NCI-H2227 treated with DMSO at 0.1 percent for 48 hours (cell line): ENCODE results near the gene OBSCN.

Experiments used
- DNase-seq: peaks from one replicate; lab custom pipeline; 2025; lab: John Stamatoyannopoulos, UW

Gene OBSCN

DNA sequence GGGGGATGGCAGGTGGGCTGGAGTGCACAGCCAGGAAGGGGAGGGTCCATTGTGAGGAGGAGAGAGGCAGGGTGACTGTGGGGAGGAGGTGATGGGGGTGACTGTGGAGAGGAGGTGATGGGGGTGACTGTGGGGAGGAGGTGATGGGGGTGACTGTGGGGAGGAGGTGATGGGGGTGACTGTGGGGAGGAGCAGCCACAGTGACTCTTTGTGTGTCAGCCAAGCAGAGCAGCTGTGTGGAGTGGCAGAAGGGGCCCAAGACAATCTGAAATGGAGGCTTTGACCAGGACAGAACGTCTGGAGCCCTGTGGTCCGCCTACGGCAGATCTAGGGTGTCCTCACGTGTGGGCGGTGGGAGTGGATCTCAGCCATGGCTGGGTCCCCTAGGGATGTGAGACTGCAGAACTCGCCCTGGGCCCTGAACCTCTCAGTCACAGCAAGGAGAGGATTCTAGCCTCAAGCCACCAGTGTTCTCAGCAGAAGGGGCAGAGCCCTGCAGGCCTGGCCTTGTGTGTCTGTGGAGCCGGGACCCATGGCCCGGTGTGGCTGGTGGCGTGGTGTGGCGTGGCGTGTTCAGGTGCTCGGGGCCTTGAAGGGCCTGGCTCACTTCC is 81.5 kb downstream of the OBSCN start:
- DNase-seq = no peak

DNA sequence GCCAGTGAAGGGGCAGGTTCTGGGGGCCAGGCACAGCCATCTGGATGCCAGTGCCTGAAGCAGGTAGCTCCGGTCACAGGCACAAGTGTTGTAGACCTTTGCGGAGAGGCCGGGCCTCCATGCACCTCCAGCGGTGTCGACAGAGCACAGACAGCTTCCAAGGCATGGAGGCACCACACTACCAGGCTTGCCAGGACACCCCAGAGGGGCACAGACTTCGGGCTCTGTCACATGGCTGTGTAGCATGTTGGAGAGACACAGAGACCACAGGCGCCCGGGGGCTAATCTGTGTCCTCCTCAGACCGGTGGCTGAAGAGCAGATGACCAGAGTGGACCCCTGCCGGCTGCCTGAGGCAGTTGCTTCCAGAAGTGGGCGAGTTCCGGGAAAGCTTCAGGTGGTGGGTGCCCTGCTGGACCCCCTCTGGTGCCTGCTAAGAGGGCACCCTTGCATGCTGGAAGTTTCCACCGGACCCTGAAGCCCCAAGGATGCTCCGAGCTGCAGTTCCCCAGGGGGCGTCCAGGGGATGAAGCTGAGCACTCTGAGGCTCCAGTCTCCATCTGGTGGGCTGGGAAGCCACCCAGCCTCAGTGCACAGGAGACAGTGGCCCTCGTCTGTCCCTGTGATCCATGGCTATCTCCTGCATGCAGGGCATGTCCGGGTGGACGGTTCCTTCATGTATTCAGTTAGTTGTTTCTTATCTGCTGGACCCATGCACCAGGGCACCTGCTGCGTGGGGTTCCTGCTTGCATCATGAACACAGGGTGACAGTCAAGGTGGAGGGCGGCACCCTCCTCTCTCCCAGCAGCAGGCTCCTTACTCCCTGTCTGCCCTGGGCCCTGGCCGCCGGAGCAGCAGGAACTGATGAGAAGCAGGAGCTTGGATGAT is 82.4 kb downstream of the OBSCN start:
- no peak for DNase-seq

DNA sequence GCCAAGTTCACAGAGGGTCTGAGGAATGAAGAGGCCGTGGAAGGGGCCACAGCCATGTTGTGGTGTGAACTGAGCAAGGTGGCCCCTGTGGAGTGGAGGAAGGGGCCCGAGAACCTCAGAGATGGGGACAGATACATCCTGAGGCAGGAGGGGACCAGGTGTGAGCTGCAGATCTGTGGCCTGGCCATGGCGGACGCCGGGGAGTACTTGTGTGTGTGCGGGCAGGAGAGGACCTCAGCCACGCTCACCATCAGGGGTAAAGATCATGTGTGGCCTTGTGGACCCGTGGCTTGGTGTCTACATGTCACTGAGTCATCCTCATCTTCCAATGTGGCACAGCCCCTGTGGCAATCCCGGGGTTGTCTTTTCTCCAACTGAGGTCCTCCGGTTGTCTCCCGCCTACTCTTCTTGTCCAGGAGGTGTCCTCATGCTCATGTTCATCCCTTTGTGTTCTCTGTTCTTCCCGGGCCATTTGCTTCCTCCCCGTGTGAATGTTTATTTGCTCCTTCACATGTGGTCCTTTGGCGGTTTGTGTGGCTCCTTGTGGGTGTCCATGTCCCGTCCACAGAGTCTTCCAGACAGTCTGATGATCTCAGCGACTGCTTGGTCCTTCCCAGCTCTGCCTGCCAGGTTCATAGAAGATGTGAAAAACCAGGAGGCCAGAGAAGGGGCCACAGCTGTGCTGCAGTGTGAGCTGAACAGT is 84.2 kb downstream of the OBSCN start:
- DNase-seq = no peak

DNA sequence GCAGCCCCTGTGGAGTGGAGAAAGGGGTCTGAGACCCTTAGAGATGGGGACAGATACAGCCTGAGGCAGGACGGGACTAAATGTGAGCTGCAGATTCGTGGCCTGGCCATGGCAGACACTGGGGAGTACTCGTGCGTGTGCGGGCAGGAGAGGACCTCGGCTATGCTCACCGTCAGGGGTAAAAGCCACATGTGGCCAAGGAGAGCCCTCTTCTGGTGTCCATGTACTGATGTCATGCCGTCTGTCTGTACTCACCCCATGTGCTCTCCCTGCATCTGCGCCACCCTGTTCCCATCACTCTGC is 84.7 kb downstream of the OBSCN start:
- no peak for DNase-seq

DNA sequence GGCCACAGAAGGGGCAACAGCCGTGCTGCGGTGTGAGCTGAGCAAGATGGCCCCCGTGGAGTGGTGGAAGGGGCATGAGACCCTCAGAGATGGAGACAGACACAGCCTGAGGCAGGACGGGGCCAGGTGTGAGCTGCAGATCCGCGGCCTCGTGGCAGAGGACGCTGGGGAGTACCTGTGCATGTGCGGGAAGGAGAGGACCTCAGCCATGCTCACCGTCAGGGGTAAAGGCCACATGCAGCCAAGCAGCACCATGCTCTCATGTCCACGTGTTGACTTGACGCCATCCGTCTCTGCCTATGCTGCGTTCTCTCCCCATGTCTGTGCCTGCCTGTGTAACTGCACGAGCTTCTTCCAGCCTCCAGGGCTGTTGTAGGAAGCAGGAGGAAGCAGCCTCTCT is 85.5 kb downstream of the OBSCN start:
- DNase-seq = no peak

DNA sequence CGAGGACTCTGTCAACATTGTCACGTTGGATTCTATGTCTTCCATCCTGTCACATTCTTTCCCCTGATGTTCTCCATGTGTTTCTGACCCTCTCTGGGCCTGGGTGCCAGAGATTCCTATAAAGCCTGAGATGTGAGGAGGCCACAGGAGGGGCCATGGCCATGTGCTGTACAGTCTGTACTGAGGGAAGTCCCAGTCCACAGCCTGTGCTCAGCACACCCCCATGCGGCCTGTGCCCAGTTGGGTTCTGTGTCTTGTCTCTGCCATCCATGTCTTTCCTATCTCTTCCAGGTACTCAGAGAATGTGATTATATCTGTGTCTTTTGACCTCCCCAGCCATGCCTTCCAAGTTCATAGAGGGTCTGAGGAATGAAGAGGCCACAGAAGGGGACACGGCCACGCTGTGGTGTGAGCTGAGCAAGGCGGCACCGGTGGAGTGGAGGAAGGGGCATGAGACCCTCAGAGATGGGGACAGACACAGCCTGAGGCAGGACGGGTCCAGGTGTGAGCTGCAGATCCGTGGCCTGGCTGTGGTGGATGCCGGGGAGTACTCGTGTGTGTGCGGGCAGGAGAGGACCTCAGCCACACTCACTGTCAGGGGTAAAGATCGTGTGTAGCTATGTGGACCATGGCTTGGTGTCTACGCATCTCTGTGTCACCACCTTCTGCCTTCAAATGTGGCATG is 86.1 kb downstream of the OBSCN start:
- DNase-seq = no peak

DNA sequence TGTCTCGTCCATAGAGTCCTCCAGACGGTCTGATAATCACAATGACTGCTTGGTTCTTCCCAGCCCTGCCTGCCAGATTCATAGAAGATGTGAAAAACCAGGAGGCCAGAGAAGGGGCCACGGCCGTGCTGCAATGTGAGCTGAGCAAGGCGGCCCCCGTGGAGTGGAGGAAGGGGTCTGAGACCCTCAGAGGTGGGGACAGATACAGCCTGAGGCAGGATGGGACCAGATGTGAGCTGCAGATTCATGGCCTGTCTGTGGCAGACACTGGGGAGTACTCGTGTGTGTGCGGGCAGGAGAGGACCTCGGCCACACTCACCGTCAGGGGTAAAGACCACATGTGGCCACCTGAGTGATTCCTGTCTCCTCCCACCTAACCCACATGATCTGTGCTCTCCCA is 86.9 kb downstream of the OBSCN start:
- no peak for DNase-seq

DNA sequence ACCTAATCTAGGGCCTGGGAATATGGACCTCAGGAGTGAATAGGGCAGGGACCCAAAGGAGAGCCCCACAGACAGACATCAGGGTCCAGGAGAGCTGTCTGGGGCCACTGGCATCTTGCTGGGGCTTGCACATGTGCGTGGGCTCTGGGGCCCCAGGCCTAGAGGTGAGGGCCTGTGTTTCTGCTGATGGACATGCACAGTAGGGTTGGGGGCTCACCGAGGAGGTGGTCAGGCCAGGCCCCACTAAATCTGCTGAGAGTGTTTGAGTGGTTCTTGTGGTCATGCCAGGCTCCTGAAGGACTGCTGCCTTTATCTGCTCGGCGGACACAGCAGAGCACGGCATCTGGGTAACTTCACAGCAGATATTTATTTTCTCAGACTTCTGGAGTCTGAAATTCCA is 87.4 kb downstream of the OBSCN start:
- no peak for DNase-seq

DNA sequence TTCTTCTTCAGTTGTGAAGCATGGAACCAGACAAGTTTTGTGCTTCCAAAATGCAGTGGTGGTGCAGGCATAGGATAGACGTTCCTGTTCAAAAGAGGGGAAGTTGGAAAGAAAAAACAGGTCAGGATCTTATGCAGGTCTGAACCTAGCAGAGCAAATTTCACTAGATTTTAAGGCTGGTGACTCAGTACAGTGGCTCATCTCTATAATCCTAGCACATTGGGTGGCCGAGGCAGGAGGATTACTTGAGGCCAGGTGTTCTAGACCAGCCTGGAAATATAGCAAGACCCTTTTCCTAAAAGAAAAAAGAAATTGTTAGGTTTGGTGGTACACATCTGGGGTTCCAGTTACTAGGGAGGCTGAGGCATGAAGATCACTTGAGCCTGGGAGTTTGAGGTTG is 88.1 kb downstream of the OBSCN start:
- no peak for DNase-seq

DNA sequence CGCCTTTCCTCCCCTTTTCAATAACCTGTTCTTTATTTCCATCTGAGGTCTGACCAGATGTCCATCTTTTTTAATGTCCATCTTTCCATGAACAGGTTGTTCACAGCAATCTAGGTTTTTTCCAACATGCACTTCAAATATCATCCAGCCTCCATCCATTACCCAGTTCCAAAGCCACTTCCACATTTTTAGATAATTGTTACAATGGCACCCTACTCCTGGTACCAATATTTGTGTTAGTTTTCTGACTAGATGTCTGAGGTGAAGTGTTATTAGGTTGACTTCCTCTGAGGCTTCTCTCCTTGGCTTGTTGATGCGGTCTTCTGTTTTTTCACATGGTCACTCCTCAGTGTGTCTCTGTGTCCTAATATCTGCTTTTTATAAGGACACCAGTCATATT is 89.4 kb downstream of the OBSCN start:
- no peak for DNase-seq

DNA sequence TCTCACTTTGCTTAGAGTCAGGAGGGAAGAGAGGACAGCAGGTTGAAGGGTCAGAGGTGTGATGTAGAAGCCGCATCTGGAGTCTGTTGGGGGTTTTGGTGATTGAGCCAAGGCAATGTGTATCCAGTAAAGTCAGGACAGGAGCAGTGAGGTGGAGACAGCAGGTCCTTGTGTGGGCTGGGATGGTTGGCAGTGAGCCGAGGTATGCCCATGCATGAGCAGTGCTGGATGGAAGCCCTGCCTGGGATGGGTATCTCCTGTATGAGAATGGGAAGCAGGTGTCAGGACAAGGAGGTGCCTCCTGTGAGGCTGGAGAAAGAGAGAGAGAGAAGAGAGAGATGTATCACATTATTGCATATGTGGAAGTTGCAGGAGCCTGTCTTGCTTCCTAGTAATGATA is 90.0 kb downstream of the OBSCN start:
- DNase-seq = no peak

DNA sequence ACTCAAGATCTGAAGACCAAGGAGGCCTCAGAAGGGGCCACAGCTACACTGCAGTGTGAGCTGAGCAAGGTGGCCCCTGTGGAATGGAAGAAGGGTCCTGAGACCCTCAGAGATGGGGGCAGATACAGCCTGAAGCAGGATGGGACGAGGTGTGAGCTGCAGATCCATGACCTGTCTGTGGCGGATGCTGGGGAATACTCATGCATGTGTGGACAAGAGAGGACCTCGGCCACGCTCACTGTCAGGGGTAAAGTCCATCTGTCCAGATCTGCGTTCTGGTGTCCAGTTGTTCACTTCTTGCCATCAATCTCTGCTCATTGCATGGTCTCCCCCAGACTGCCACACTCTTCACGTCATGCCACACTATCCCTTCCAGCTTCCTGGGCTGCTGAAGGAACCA is 90.6 kb downstream of the OBSCN start:
- DNase-seq = no peak

DNA sequence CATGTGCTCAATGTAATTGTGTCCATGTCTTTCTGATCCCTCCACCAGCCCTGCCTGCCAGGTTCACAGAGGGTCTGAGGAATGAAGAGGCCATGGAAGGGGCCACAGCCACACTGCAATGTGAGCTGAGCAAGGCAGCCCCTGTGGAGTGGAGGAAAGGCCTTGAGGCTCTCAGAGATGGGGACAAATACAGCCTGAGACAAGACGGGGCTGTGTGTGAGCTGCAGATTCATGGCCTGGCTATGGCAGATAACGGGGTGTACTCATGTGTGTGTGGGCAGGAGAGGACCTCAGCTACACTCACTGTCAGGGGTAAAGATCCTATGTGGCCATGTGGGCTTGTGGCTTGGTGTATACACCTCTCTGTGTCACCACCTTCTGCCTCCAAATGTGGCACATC is 91.4 kb downstream of the OBSCN start:
- no peak for DNase-seq

DNA sequence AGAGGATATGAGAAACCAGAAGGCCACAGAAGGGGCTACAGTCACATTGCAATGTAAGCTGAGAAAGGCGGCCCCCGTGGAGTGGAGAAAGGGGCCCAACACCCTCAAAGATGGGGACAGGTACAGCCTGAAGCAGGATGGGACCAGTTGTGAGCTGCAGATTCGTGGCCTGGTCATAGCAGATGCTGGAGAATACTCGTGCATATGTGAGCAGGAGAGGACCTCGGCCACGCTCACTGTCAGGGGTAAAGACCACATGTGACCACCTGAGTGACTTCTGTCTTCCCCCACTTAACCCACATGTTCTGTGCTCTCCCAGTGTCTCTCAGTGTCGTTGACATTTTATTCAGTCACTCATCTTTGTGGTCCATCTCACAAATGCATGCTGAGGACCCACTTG is 92.1 kb downstream of the OBSCN start:
- no peak for DNase-seq

DNA sequence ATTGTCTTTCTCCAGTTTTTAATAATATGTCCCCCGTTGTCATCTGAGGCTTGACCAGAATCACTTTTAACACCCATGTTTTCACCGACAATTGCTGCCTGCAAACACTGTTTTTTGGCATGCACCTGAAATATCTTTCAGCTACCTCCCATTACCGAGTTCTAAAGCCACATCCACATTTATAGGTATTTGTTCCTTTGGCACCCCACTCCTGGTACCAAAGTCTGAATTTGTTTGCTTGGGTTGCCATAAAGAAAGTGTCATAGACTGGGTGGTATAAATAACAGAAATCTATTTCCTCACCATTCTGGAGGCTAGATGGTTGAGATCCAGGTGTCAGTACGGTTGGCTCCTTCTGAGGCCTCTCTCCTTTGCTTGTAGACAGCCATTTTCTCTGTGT is 94.2 kb downstream of the OBSCN start:
- DNase-seq = no peak

DNA sequence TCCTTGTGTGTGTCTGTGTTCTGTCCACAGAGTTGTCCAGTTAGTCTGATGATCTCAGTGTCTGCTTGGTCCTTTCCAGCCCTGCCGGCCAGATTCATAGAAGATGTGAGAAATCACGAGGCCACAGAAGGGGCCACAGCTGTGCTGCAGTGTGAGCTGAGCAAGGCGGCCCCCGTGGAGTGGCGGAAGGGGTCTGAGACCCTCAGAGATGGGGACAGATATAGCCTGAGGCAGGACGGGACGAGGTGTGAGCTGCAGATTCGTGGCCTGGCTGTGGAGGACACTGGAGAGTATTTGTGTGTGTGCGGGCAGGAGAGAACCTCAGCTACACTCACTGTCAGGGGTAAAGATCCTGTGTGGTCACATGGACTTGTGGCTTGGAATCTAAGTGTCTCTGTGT is 95.8 kb downstream of the OBSCN start:
- no peak for DNase-seq

DNA sequence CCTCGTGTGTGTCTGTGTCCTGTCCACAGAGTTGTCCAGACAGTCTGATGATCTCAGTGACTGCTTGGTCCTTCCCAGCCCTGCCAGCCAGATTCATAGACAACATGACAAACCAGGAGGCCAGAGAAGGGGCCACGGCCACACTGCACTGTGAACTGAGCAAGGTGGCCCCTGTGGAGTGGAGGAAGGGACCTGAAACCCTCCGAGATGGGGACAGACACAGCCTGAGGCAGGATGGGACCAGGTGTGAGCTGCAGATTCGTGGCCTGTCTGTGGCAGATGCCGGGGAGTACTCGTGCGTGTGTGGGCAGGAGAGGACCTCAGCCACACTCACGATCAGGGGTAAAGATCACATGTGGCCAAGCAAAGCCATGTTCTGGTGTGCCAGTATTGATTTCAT is 96.4 kb downstream of the OBSCN start:
- DNase-seq = no peak

DNA sequence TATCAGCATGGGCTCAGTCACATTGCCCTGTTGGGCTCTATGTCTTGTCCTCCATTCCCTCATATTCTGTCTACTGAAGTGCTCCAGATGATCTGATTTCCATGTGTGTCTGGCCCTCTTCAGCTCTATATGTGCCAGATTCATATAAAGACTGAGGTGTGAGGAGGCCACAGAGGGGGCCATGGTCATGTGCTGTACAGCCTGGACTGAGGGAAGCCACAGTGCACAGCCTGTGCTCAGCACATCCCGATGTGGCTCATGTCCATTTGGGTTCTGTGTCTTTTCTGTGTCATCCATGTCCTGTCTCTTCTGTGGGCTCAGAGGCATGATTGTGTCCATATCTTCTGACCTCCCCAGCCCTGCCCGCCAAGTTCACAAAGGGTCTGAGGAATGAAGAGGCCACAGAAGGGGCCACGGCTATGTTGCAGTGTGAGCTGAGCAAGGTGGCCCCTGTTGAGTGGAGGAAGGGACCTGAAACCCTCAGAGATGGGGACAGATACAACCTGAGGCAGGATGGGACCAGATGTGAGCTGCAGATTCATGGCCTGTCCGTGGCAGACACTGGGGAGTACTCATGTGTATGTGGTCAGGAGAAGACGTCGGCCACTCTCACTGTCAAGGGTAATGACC is 97.0 kb downstream of the OBSCN start:
- no peak for DNase-seq

DNA sequence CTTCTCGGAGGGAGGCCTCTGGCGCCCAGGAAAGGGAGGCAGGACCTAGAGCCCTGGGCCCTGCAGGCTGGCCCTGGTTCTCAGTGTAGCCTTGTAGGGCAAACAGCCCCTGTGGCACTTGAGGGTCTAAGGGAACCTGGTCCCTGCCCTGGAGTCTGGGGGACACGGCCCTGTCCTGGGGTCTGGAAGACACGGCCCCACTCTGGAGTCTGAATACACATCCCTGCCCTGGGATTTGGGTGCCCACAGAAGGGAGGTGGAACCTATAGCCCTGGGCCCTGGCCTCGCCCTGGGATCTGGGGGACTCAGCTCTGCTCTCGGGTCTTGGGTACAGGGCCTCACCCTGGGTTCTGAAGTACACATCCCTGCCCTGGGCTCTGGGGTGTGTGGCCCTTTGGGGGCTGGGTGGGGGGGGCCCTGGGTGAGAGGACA is 97.9 kb downstream of the OBSCN start:
- DNase-seq = no peak

DNA sequence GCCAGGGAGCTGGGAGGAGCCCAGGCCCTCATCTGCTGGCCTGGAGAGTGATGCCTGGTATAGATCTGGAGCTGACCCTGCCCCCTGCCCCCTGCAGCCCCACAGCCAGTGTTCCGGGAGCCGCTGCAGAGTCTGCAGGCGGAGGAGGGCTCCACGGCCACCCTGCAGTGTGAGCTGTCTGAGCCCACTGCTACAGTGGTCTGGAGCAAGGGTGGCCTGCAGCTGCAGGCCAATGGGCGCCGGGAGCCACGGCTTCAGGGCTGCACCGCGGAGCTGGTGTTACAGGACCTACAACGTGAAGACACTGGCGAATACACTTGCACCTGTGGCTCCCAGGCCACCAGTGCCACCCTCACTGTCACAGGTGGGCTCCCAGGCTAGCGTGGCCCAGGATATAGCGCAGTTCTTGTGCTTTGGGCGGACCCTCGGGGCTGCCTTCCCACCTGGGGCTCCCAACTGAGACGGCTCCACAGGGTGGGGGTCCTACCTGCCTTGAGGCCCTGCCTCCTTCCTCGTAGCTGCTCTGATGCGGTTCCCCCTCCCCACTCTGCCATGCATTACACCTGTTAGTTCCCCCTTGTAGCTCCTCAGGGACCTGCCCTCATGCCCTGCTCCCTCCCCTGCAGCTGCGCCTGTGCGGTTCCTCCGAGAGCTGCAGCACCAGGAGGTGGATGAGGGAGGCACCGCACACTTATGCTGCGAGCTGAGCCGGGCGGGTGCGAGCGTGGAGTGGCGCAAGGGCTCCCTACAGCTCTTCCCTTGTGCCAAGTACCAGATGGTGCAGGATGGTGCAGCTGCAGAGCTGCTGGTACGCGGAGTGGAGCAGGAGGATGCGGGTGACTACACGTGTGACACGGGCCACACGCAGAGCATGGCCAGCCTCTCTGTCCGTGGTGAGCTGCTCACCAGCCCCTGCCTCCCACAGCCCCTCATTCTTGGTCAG is 98.7 kb downstream of the OBSCN start:
- DNase-seq = no peak
